ENCODE results near the gene CYBA.

The CYBA gene

DNA sequence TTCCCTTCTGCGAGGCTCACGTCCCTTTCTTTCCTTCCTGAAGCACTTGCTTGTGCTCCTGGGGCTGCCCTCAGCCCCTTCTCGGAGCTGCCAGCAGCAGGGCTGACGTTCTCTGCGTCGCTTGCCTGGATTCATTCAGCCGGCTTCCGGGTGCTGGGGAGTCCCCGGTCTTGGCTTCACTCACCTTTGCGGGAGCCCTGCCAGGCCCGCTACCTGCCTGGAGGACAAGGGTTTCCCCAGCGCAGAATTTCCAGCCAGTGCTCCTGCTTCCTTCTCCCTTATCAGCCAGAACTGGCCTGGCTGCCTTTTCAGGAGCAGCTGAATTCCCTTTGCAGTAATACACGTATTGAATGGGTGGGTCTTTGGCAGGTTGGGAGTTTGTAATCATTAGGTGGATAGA is 34.5 kb downstream of the CYBA start:
- Histone ChIP-seq H3K27ac (replicated peaks) (no peak overlapping the region), H3K4me3 (replicated peaks; ENCODE audit: insufficient read depth, low read length) (no peak overlapping the region), H3K27me3 (ENCODE audit: insufficient read depth, poor library complexity, severe bottlenecking) (no peaks in the 10 kb centered on the region)
- TF ChIP-seq, protein P1, sequence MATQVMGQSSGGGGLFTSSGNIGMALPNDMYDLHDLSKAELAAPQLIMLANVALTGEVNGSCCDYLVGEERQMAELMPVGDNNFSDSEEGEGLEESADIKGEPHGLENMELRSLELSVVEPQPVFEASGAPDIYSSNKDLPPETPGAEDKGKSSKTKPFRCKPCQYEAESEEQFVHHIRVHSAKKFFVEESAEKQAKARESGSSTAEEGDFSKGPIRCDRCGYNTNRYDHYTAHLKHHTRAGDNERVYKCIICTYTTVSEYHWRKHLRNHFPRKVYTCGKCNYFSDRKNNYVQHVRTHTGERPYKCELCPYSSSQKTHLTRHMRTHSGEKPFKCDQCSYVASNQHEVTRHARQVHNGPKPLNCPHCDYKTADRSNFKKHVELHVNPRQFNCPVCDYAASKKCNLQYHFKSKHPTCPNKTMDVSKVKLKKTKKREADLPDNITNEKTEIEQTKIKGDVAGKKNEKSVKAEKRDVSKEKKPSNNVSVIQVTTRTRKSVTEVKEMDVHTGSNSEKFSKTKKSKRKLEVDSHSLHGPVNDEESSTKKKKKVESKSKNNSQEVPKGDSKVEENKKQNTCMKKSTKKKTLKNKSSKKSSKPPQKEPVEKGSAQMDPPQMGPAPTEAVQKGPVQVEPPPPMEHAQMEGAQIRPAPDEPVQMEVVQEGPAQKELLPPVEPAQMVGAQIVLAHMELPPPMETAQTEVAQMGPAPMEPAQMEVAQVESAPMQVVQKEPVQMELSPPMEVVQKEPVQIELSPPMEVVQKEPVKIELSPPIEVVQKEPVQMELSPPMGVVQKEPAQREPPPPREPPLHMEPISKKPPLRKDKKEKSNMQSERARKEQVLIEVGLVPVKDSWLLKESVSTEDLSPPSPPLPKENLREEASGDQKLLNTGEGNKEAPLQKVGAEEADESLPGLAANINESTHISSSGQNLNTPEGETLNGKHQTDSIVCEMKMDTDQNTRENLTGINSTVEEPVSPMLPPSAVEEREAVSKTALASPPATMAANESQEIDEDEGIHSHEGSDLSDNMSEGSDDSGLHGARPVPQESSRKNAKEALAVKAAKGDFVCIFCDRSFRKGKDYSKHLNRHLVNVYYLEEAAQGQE (IDR thresholded peaks at IDR 0.05; ENCODE audit: insufficient replicate concordance, low read depth) = no peak
- TF ChIP-seq SPI1 (IDR thresholded peaks at IDR 0.05; ENCODE audit: borderline replicate concordance, low read depth) = no peak
- no peak for TF ChIP-seq GABPA (IDR thresholded peaks at IDR 0.05; ENCODE audit: low read depth)
- TF ChIP-seq, protein P2, sequence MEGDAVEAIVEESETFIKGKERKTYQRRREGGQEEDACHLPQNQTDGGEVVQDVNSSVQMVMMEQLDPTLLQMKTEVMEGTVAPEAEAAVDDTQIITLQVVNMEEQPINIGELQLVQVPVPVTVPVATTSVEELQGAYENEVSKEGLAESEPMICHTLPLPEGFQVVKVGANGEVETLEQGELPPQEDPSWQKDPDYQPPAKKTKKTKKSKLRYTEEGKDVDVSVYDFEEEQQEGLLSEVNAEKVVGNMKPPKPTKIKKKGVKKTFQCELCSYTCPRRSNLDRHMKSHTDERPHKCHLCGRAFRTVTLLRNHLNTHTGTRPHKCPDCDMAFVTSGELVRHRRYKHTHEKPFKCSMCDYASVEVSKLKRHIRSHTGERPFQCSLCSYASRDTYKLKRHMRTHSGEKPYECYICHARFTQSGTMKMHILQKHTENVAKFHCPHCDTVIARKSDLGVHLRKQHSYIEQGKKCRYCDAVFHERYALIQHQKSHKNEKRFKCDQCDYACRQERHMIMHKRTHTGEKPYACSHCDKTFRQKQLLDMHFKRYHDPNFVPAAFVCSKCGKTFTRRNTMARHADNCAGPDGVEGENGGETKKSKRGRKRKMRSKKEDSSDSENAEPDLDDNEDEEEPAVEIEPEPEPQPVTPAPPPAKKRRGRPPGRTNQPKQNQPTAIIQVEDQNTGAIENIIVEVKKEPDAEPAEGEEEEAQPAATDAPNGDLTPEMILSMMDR (IDR thresholded peaks at IDR 0.05; ENCODE audit: insufficient read depth, low read length) = no peak
- no peak for TF ChIP-seq POLR2AphosphoS5 (IDR thresholded peaks at IDR 0.05; ENCODE audit: low read depth)
- DNase-seq (ENCODE audit: low read depth in 1 of 2, low spot score in 1 of 2) = no peak

DNA sequence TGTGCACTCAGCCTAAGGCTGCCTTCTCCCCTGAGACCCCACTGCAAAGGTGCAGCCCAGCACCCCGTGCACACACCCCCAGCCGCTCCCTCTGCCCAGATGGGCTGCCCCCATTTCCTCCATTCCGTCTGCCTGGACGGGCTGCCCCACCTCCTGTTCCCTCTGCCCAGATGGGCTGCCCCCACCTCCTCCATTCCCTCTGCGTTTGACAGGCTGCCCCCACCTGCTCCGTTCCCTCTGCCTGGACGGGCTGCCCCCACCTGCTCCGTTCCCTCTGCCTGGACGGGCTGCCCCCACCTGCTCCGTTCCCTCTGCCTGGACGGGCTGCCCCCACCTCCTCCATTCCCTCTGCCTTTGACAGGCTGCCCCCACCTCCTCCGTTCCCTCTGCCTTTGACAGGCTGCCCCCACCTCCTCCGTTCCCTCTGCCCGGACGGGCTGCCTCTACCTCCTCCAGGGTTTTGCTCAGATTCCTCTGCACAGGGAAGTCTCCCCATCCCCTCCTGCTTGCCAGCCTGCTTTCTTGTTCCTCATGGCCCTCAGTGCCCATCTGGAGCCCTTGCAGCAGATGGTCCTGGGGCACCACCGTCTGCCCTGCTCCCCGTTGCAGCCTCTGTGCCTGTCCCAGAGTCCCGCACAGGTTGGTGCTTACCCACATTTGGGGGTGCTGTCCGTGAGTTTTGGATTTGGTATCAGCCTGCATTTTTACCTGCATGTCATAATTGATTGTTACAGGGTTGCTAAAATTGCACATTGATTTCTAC is 35.9 kb downstream of the CYBA start:
- no peaks in the 10 kb centered on the region for H3K27me3 ChIP-seq (ENCODE audit: insufficient read depth, poor library complexity, severe bottlenecking)
- TF ChIP-seq SPI1 (IDR thresholded peaks at IDR 0.05; ENCODE audit: borderline replicate concordance, low read depth) = no peak
- TF ChIP-seq, protein P1 (IDR thresholded peaks at IDR 0.05; ENCODE audit: insufficient replicate concordance, low read depth) = no peak
- no peak for TF ChIP-seq GABPA (IDR thresholded peaks at IDR 0.05; ENCODE audit: low read depth)
- no peak for TF ChIP-seq POLR2AphosphoS5 (IDR thresholded peaks at IDR 0.05; ENCODE audit: low read depth)
- TF ChIP-seq, protein P2 (IDR thresholded peaks at IDR 0.05; ENCODE audit: insufficient read depth, low read length) = no peak
- H3K4me3 ChIP-seq (replicated peaks; ENCODE audit: insufficient read depth, low read length) = no peak overlapping the region
- DNase-seq (ENCODE audit: low read depth in 1 of 2, low spot score in 1 of 2) = no peak
- H3K27ac ChIP-seq (replicated peaks) = peak overlapping the region; percentile 60

DNA sequence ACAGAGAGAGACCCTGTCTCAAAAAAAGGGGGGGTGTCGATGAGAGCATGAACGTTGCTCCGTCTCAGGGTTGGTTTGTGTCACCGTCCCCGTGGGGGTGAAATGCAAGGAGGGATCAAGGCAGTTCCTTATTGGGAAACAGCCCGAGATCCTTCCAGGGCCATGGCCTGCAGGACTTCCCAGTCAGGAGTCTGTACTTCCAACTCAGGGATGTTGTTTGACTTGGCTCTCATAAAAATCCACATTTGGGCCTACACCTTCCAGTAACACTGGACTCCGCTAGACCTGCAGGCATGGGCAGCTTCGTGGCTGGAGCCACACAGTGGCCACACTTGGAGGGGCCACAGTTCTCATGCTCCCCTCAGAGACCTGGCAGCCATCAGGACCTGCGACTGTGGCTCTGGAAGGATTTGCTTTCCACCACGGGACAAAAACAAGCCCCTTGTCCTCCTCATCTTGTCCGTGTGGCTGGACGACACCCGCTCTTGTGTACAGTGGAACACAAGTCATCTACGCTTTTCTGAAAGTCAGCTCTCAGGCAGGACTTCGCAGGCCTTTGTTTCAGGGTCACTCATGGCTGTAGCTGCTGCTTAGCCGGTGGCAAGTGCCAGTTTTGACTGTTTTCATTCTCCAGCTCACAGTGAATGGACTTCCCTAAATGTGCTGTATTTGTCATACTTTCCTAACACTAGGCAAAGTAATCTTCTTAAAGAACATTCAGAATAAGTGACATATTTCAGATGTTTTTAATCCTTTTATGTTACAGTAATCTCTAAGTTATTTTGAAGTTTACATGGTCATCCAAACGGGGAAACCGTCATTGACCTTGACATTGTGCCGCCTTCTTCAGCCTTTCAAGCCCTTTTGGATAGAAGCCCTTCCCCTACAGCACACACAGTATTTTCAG is 36.7 kb downstream of the CYBA start:
- no peak overlapping the region for H3K4me3 ChIP-seq (replicated peaks; ENCODE audit: insufficient read depth, low read length)
- peak; percentile 40; the same call in 1 of the 2 replicates for TF ChIP-seq SPI1 (IDR thresholded peaks at IDR 0.05; ENCODE audit: borderline replicate concordance, low read depth)
- TF ChIP-seq, protein P1 (IDR thresholded peaks at IDR 0.05; ENCODE audit: insufficient replicate concordance, low read depth) = no peak
- H3K27ac ChIP-seq (replicated peaks) = peak overlapping the region; percentile 60

More for the DNA sequence above, 36.7 kb downstream of the CYBA start:
- no peaks in the 10 kb centered on the region for H3K27me3 ChIP-seq (ENCODE audit: insufficient read depth, poor library complexity, severe bottlenecking)
- no peak for DNase-seq (ENCODE audit: low read depth in 1 of 2, low spot score in 1 of 2)

Measured in HL-60 (cell line).